GM12878 (cell line): ENCODE results near the gene ZNHIT1. TPM values are rescaled to one million over a fixed set of nuclear protein-coding genes. Genes with fewer than 3 reads are reported as not detected.
A peak's percentile ranks its signal among the peaks of the same experiment; 100 is the strongest.

ENCODE experiments used
- ASH2L ChIP-seq: fragments of 300-600, 200-600 bp; sonication (generic); IDR thresholded peaks from 2 replicates; pipeline ENCODE4 v1.6.1; 2017; ENCODE audit warnings: low read depth, mild to moderate bottlenecking, borderline replicate concordance
- BCL11A ChIP-seq: IDR thresholded peaks from 2 replicates; pipeline ENCODE4 v1.6.1; 2011; ENCODE audit warnings: low read depth, low read length
- CREB1 ChIP-seq: IDR thresholded peaks from 2 replicates; pipeline ENCODE4 v1.6.1; 2012; ENCODE audit warnings: low read depth, mild to moderate bottlenecking, inconsistent platforms
- HDAC6 ChIP-seq: fragments of 200-600 bp; sonication (generic); IDR thresholded peaks from one replicate; pipeline ENCODE4 v1.8.0; 2017; ENCODE audit warnings: antibody characterized with exemption; ENCODE audit not compliant: unreplicated experiment
- IKZF1 ChIP-seq: fragments of 450-650 bp; conservative IDR thresholded peaks from 2 replicates; pipeline ENCODE4 v1.6.1; 2017; ENCODE audit warnings: antibody characterized with exemption, mild to moderate bottlenecking
- IRF4 ChIP-seq: IDR thresholded peaks from 2 replicates; pipeline ENCODE4 v1.6.1; 2011; ENCODE audit warnings: low read depth, low read length
- MEF2B ChIP-seq: fragments of 450-650 bp; IDR thresholded peaks from 2 replicates; pipeline ENCODE4 v1.6.1; 2018; ENCODE audit warnings: mild to moderate bottlenecking, moderate library complexity; ENCODE audit not compliant: partially characterized antibody, poor library complexity, severe bottlenecking
- MTA2 ChIP-seq: fragments of 450-650 bp; IDR thresholded peaks from 2 replicates; pipeline ENCODE4 v1.6.1; 2016; ENCODE audit warnings: low read depth, mild to moderate bottlenecking, moderate library complexity
- RAD21 ChIP-seq: IDR thresholded peaks from 2 replicates; pipeline ENCODE4 v1.6.1; 2011; ENCODE audit warnings: mild to moderate bottlenecking, low read depth, low read length, moderate library complexity; ENCODE audit not compliant: insufficient read depth
- RAD51 ChIP-seq: fragments of 450-650 bp; IDR thresholded peaks from 2 replicates; pipeline ENCODE4 v1.6.1; 2016; ENCODE audit warnings: moderate library complexity, mild to moderate bottlenecking, inconsistent platforms
- RELA ChIP-seq: fragments of 450-650 bp; IDR thresholded peaks from 2 replicates; pipeline ENCODE4 v1.8.0; 2014; ENCODE audit warnings: borderline replicate concordance; ENCODE audit not compliant: partially characterized antibody
- STAT1 ChIP-seq: fragments of 450-650 bp; conservative IDR thresholded peaks from 2 replicates; pipeline ENCODE4 v1.6.1; 2014; ENCODE audit warnings: antibody characterized with exemption, mild to moderate bottlenecking
- YBX1 ChIP-seq: fragments of 450-650 bp; IDR thresholded peaks from 2 replicates; pipeline ENCODE4 v1.6.1; 2016; ENCODE audit warnings: antibody characterized with exemption
- ZBED1 ChIP-seq: IDR thresholded peaks from 2 replicates; pipeline ENCODE4 v1.6.1; 2016; ENCODE audit warnings: borderline replicate concordance
- ZSCAN29 ChIP-seq: fragments of 450-650 bp; IDR thresholded peaks from 2 replicates; pipeline ENCODE4 v1.6.1; 2017; ENCODE audit warnings: mild to moderate bottlenecking, moderate library complexity
- polyA plus RNA-seq, 11 experiments: library from polyadenylated mRNA; depleted of rRNA in 4 of 11; unstranded in 6 of 11; stranded (reverse) in 5 of 11; fragments of >200 nt; fragmentation: Nextera tagmentation in 4 of 11; fragmentation: Illumina TruSeq in 1 of 11; extraction: Ambion mirVana in 4 of 11; extraction: Trizol in 1 of 11; gene quantifications; 1 replicate in 1 of 11; 2 replicates in 10 of 11; pipeline versions ENCODE4 v1.2.1 to v1.2.3, GENCODE V29; 2011 to 2016; ENCODE audit warnings: inconsistent platforms in 2 of 11, missing spikeins in 2 of 11, low read depth in 1 of 11
- total RNA-seq, 4 experiments: library from RNA; depleted of rRNA in 3 of 4; stranded (reverse); fragments of >200 nt in 3 of 4; fragmentation: Illumina TruSeq in 1 of 4; extraction: Trizol in 1 of 4; gene quantifications; 2 replicates each; pipeline versions ENCODE4 v1.2.1 to v1.2.3, GENCODE V29; 2013 to 2021
- TF ChIP-seq, protein P1 (sequence below): fragments of 450-650 bp; IDR thresholded peaks from 2 replicates; pipeline ENCODE4 v1.6.1; 2016; ENCODE audit warnings: mild to moderate bottlenecking
- TF ChIP-seq, protein P2 (sequence below): fragments of 450-650 bp; IDR thresholded peaks from 2 replicates; pipeline ENCODE4 v1.6.1; 2017; ENCODE audit warnings: low read depth, mild to moderate bottlenecking, moderate library complexity
- TF ChIP-seq, protein P3 (sequence below): fragments of 450-650 bp; IDR thresholded peaks from 2 replicates; pipeline ENCODE4 v1.6.1; 2016; ENCODE audit warnings: mild to moderate bottlenecking, moderate library complexity, borderline replicate concordance
- TF ChIP-seq, protein P4 (sequence below), 3 experiments: IDR thresholded peaks in 2 of 3; conservative IDR thresholded peaks in 1 of 3; 2 replicates each; pipeline ENCODE4 v1.5.1; 2011; ENCODE audit warnings: low read depth in 3 of 3, low read length in 3 of 3, mild to moderate bottlenecking in 3 of 3, control low read depth in 2 of 3, moderate library complexity in 2 of 3, inconsistent platforms in 1 of 3, mixed read lengths in 1 of 3; ENCODE audit not compliant: control insufficient read depth in 2 of 3, insufficient read depth in 1 of 3; ENCODE audit errors: extremely low read depth in 1 of 3

Gene ZNHIT1
- total and polyA plus RNA-seq, 10 of the 15 experiments (the other 5 are each of a cell fraction or from before 2014, with no cell fraction given) = 3.8 to 79.2 (median 44.5) TPM

DNA sequence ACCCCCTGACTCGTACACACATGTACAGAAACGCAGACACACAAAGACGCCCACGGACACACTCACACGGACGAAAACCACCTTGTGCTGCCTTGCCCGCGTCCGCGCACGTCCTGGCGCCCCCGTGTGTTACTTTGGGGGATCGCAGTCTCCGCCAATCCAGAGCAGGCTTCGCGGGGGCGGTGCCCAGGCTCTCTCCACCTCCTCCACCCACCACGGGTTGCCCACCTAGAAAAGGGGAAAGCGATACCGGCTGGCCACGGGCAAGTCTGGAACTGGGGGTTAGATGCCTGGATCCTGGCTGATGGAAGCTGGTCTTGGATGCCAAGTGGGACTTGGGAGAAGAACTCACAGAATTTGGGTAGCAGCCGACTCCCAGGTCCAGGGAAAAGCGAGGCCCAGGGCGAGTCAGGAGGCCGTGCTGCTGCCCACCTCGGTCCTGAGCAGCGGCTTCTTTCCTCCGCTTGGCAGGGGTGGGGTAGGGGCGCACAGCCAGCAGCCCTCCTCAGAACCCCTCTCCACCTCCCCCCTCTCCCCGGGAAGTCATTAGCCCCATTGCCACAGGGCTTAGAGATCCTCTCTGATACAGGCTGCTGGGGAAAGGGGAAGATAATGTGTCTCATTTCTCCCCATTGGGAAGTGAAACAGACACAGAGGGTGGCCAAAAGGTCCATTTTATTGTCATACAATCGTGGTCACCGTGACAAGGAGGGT is 48.0 kb upstream of the ZNHIT1 start (continued):
- TF ChIP-seq RELA = peak; percentile 24
- peak; percentile 28; the same call in 1 of the 2 replicates for TF ChIP-seq IKZF1
- TF ChIP-seq, protein P1, sequence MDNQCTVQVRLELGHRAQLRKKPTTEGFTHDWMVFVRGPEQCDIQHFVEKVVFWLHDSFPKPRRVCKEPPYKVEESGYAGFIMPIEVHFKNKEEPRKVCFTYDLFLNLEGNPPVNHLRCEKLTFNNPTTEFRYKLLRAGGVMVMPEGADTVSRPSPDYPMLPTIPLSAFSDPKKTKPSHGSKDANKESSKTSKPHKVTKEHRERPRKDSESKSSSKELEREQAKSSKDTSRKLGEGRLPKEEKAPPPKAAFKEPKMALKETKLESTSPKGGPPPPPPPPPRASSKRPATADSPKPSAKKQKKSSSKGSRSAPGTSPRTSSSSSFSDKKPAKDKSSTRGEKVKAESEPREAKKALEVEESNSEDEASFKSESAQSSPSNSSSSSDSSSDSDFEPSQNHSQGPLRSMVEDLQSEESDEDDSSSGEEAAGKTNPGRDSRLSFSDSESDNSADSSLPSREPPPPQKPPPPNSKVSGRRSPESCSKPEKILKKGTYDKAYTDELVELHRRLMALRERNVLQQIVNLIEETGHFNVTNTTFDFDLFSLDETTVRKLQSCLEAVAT = peak; percentile 24; the same call in 1 of the 2 replicates
- TF ChIP-seq ZBED1 = no peak
- no peak for TF ChIP-seq MTA2
- TF ChIP-seq, protein P2, sequence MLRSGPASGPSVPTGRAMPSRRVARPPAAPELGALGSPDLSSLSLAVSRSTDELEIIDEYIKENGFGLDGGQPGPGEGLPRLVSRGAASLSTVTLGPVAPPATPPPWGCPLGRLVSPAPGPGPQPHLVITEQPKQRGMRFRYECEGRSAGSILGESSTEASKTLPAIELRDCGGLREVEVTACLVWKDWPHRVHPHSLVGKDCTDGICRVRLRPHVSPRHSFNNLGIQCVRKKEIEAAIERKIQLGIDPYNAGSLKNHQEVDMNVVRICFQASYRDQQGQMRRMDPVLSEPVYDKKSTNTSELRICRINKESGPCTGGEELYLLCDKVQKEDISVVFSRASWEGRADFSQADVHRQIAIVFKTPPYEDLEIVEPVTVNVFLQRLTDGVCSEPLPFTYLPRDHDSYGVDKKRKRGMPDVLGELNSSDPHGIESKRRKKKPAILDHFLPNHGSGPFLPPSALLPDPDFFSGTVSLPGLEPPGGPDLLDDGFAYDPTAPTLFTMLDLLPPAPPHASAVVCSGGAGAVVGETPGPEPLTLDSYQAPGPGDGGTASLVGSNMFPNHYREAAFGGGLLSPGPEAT = no peak
- peak; percentile 42; the same call in 1 of the 2 replicates for TF ChIP-seq CREB1
- no peak for TF ChIP-seq ZSCAN29
- peak; percentile 63 for TF ChIP-seq RAD21
- TF ChIP-seq, protein P3, sequence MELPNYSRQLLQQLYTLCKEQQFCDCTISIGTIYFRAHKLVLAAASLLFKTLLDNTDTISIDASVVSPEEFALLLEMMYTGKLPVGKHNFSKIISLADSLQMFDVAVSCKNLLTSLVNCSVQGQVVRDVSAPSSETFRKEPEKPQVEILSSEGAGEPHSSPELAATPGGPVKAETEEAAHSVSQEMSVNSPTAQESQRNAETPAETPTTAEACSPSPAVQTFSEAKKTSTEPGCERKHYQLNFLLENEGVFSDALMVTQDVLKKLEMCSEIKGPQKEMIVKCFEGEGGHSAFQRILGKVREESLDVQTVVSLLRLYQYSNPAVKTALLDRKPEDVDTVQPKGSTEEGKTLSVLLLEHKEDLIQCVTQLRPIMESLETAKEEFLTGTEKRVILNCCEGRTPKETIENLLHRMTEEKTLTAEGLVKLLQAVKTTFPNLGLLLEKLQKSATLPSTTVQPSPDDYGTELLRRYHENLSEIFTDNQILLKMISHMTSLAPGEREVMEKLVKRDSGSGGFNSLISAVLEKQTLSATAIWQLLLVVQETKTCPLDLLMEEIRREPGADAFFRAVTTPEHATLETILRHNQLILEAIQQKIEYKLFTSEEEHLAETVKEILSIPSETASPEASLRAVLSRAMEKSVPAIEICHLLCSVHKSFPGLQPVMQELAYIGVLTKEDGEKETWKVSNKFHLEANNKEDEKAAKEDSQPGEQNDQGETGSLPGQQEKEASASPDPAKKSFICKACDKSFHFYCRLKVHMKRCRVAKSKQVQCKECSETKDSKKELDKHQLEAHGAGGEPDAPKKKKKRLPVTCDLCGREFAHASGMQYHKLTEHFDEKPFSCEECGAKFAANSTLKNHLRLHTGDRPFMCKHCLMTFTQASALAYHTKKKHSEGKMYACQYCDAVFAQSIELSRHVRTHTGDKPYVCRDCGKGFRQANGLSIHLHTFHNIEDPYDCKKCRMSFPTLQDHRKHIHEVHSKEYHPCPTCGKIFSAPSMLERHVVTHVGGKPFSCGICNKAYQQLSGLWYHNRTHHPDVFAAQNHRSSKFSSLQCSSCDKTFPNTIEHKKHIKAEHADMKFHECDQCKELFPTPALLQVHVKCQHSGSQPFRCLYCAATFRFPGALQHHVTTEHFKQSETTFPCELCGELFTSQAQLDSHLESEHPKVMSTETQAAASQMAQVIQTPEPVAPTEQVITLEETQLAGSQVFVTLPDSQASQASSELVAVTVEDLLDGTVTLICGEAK = no peak
- no peak for TF ChIP-seq STAT1
- TF ChIP-seq, protein P4, sequence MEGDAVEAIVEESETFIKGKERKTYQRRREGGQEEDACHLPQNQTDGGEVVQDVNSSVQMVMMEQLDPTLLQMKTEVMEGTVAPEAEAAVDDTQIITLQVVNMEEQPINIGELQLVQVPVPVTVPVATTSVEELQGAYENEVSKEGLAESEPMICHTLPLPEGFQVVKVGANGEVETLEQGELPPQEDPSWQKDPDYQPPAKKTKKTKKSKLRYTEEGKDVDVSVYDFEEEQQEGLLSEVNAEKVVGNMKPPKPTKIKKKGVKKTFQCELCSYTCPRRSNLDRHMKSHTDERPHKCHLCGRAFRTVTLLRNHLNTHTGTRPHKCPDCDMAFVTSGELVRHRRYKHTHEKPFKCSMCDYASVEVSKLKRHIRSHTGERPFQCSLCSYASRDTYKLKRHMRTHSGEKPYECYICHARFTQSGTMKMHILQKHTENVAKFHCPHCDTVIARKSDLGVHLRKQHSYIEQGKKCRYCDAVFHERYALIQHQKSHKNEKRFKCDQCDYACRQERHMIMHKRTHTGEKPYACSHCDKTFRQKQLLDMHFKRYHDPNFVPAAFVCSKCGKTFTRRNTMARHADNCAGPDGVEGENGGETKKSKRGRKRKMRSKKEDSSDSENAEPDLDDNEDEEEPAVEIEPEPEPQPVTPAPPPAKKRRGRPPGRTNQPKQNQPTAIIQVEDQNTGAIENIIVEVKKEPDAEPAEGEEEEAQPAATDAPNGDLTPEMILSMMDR (IDR thresholded peaks at IDR 0.05 in 2 of 3, conservative IDR thresholded peaks at IDR 0.05 in 1 of 3; ENCODE audit: control insufficient read depth in 2 of 3, extremely low read depth in 1 of 3, insufficient read depth in 1 of 3, low read depth in 3 of 3, low read length in 3 of 3) = peak; percentile 92 to 97 (median 93)
- TF ChIP-seq IRF4 = 0 out of 2 replicates have a peak, but pooled peaks have one; percentile 40
- TF ChIP-seq HDAC6 = no peak
- TF ChIP-seq ASH2L = no peak
- no peak for TF ChIP-seq MEF2B
- no peak for TF ChIP-seq BCL11A
- no peak for TF ChIP-seq YBX1
- TF ChIP-seq RAD51 = no peak
- TF ChIP-seq, all 136 proteins: peak for 16
